Measurements from ENCODE around the gene LRFN4. TPM values are rescaled to one million over a fixed set of nuclear protein-coding genes. Genes with fewer than 3 reads are reported as not detected.

Gene LRFN4
- total RNA-seq, 1 experiment from 2014 or later = 67.5 TPM

GRCh38 chr11:66867425-66868040 is 10.7 kb downstream of the LRFN4 start:
- in situ Hi-C loops (cut with HindIII; ENCODE audit: low sequenced_read_pairs) = no loop called here
- DNase-seq (ENCODE audit: low spot score) = peak; percentile 43

- in situ Hi-C loops (cut with HindIII; ENCODE audit: low sequenced_read_pairs) = no loop called here
- DNase-seq (ENCODE audit: low spot score) = no peak
These were observed 11.3 kb downstream of the LRFN4 start for GRCh38 chr11:66868082-66868725.

DNA sequence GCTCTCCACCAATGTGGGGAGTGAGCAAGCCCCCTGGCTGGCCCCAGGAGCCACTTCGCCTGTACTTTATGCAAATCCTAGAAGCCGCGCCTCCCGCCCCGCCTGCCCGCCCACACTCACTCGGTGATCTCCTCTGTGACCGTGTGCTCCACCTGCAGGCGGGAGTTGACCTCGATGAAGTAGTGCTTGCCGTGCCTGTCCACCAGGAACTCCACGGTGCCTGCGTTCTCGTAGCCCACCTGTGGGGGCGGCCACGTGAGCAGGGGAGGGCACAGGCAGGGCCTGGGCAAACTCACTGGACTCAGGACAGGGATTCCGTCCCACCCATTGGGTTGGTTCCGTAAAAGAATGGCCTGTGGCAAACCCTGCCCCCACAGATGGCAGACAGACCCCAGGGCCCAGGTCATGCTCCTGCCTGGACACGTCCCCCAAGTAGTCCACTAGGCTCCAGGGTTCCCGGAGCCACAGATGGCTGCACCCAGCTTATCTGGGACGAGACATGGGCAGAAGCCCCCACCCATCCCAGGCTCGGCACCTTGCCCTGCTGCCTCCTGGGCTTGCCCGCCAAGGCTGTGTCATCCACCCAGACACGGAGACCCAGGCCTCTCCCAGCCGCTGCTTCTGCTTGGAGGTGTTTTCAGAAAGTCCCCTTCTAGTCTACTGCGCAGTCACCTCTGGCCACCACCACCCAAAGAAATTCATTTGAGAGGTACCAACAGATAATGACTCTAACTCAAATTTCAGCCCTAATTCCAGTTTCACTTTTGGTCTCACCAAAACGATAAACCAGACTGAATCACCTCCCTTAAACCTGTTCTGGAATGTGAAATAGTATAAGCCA is 12.1 kb downstream of the LRFN4 start:
- DNase-seq (ENCODE audit: low spot score) = no peak
- in situ Hi-C loops (cut with HindIII; ENCODE audit: low sequenced_read_pairs) = no loop called here

- in situ Hi-C loops (cut with HindIII; ENCODE audit: low sequenced_read_pairs) = no loop called here
These were observed 12.7 kb downstream of the LRFN4 start for GRCh38 chr11:66869567-66869870.

DNA sequence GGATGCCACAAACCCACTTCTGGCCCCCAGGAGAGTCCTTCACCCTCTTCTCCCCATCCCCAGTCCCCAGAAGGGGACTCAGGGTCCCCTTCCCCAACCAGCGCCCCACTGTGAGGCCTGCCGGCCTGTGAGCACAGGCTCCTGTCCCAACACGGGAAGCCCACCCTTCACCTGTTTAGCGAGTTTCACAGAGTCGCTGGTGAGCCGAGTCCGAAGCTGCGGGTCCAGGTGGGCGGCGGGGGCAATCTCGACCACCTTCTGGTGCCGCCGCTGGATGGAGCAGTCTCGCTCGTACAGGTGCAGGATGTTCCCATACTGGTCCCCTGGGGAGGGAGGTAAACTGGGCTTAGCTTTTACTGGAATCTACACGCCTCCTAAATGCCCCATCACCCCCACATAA is 13.3 kb downstream of the LRFN4 start:
- no peak for DNase-seq (ENCODE audit: low spot score)
- in situ Hi-C loops (cut with HindIII; ENCODE audit: low sequenced_read_pairs) = no loop called here

More at GRCh38 chr11:66869567-66869870, 12.7 kb downstream of the LRFN4 start:
- no peak for DNase-seq (ENCODE audit: low spot score)

DNA sequence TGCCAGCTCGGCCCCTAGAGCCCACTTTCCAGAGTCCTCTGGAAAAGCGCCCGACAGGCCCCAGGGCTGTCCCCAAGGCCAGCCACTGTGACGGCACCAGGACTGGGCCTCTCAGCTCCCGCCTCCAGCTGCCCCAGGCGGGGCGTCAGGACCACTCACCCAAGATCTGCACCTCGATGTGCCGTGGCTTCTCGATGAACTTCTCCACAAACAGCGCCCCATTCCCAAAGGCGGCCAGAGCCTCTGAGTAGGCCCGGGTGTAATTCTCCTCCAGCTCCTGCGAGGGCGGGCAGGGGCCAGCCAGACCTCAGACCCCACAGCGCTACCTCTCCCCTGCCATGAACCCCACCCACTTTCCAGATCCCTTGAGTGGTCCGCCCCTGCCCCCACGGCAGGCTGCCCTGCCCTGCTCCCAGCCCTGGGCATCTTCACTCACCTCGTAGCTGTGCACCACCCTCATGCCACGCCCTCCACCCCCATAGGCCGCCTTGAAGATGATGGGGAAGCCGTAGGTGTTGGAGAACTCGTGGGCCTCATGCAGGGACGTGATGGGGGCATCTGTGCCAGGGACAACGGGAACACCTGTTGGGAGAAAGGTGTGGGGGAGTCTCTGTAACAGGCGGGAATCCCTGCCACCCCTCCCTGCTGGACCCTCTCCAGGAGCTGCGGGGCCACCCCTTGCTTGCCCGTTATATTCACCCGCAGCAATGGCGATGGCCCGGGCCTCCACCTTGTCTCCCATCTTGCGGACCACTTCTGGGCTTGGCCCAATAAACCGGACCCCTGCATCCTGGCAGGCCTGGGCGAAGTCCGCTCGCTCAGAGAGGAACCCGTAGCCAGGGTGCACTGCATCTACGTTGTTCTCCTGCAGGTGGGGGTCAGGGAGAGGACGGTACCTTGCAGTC is 14.0 kb downstream of the LRFN4 start:
- no peak for DNase-seq (ENCODE audit: low spot score)
- in situ Hi-C loops (cut with HindIII; ENCODE audit: low sequenced_read_pairs) = no loop called here

DNA sequence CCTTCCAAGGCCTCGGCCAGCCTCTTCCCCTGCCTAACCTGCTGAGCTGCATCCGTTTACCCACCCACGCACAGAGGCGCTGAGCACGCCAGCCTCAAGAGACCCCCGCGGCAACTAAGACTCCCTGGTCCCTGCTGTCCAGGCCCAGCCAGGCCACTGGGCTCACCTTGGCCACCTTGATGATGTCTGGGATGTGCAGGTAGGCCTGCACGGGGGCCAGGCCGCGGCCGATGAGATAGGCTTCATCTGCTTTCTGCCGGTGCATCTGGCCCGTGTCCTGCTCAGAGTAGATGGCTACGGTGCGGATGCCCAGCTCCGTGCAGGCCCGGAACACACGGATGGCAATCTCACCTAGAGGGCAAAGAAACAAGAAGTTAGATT is 14.6 kb downstream of the LRFN4 start:
- DNase-seq (ENCODE audit: low spot score) = no peak
- in situ Hi-C loops (cut with HindIII; ENCODE audit: low sequenced_read_pairs) = no loop called here

- no peak for DNase-seq (ENCODE audit: low spot score)
- in situ Hi-C loops (cut with HindIII; ENCODE audit: low sequenced_read_pairs) = no loop called here
These were observed 17.4 kb downstream of the LRFN4 start for GRCh38 chr11:66874232-66874631.

GRCh38 chr11:66875378-66875777 is 18.5 kb downstream of the LRFN4 start:
- in situ Hi-C loops (cut with HindIII; ENCODE audit: low sequenced_read_pairs) = no loop called here
- DNase-seq (ENCODE audit: low spot score) = no peak

DNA sequence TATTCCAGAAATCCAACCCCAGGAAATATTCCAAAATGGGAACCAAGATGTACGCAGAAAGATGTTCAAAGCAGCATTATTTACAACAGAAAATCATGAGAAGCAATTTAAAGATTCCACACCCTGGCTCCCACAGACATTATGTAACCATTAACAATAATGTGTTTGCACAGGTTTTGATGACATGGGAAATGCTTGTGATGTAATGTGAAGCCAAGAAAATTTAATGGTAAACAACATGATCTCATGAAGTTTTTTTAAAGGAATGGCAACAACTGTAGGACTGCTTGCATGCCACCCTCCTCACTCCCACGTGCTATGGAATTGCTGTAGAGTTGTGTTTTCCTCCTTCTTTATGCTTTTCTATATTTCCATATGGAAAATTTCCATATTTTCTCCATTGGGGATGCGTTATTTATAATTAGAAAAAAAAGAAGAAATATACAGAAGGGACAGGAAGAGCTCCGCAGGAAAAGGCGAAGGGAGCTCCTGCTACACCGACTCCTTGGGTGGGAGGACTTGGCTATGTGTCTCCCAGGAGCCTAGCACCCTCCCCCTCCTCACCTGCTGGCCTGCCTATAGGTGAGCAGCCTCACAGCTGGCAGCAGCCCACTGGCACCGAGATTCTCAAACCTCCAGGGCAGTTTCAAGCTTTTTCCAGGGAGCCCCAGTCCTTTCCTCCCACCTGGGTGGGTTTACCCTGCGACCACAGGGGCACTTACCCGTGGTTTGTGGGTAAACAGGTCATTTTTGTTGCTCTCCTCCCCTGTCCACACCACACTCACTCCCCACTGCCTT is 20.9 kb downstream of the LRFN4 start:
- in situ Hi-C loops (cut with HindIII; ENCODE audit: low sequenced_read_pairs) = no loop called here
- DNase-seq (ENCODE audit: low spot score) = no peak

DNA sequence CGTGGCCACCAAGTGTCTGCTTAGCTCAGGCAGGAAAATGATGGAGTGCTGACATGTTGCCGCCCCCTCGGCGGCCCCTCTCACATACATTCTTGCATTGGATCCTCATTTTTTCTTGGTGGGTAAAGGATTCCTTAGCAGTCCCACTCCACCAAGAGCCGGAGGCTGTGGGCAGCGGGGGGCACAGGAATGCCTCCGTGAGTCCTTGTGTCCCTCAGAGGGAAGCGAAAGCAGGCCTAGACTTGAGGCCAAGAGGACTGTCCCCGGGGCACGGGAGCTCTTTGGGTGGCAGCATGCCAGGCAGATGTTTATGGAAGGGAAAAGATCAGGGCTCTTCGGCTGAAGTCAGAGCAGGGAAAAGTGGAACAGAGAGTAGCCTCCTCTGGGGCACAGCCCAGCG is 21.6 kb downstream of the LRFN4 start:
- DNase-seq (ENCODE audit: low spot score) = no peak
- in situ Hi-C loops (cut with HindIII; ENCODE audit: low sequenced_read_pairs) = no loop called here

- DNase-seq (ENCODE audit: low spot score) = no peak
- in situ Hi-C loops (cut with HindIII; ENCODE audit: low sequenced_read_pairs) = no loop called here
These were observed 22.1 kb downstream of the LRFN4 start for GRCh38 chr11:66879000-66879399.

GRCh38 chr11:66879583-66879982 is 22.7 kb downstream of the LRFN4 start:
- peak; percentile 67 for DNase-seq (ENCODE audit: low spot score)
- in situ Hi-C loops (cut with HindIII; ENCODE audit: low sequenced_read_pairs) = no loop called here

DNA sequence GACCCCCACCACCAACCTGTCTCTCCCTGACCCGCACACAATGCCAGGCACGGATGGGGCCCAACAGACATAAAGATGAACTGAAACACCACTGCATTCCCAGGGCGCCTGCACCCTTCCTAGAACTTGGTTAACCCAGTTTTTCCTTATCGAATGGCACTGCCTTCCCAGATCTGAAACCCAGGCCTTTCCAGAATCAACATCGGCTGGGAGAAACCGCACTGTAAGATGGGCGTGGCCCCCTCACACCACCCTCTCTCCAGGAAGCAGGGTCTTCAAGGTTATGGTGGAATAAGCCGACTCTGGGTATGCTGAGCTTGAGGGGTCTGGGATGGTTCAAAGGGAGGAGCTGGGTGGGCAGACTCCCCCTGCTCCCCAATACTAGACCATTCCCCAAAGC is 23.1 kb downstream of the LRFN4 start:
- in situ Hi-C loops (cut with HindIII; ENCODE audit: low sequenced_read_pairs) = no loop called here
- no peak for DNase-seq (ENCODE audit: low spot score)

DNA sequence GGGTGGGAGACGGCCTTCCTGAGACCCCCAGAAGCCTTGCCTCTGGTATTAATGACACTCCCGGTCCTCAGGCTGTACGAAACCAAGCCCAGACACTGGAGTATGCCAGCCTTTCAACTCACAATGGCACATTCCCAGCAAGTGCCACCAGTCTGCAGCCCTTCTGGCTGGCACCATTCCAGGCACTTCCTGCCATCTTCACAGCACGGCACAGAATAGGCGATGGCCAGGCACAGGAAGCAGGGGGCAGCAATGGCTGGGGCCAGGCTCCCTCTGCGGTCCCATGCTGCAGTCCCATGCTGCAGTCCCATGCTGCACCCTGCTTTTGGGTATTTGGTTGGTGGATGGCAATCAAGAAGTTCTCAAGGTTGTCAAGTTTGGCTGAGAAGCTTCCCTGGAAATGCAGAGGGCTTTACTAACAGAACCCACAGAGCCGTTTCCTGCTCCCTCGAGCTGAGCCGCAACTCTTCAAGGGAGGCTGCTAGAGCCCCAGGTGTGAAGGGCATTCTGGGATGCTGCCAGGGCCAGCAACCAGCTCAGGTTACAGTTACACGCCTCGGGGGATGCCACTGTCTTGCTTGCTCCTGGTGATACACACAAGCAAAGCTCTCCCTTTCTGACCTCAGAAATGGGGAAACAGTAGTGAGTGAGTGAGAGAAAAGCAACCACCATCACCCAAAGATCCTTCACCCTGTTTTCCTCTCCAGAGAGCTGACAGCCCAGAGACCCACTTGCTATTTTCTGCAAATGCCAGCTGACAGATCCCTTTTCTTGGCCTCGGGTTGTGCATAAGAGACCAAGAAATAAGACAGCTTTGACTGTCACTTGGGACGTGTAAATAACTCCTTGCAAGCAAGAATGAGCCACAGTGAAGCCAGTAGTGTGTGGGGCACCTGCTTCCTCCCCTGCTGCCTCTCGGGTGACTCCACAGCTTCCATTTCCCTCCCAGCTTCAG is 23.9 kb downstream of the LRFN4 start:
- peak; percentile 85 for DNase-seq (ENCODE audit: low spot score)
- in situ Hi-C loops (cut with HindIII; ENCODE audit: low sequenced_read_pairs) = no loop called here

- in situ Hi-C loops (cut with HindIII; ENCODE audit: low sequenced_read_pairs) = no loop called here
- no peak for DNase-seq (ENCODE audit: low spot score)
These were observed 24.6 kb downstream of the LRFN4 start for GRCh38 chr11:66881451-66881835.

DNA sequence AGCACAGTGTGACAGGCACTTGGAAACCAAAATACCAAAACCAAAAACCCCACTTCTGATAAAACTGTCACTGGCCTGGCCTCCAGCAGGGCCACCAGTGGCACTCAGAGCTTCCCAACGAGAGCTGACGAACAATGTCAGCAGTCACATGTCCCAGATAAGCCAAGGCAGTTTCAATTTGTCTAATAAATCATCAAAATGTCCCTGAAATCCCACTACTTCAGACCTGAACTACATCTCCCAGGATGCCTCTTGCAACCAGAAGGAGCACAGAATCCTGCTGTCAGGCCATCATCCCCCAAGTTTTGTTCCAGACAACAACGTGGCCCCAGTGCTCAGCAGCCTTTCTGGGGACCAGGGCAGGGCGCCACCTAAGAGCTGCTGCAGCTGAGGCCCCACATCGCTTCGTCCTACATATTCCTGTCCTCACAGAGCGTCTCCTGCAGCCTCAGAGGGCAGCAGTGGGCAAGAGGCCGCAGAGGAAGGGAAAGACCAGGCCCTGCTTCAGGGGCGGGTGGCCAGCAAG is 25.1 kb downstream of the LRFN4 start:
- DNase-seq (ENCODE audit: low spot score) = peak; percentile 65

More for the DNA sequence above, 25.1 kb downstream of the LRFN4 start:
- in situ Hi-C loops (cut with HindIII; ENCODE audit: low sequenced_read_pairs) = no loop called here

All from G401 (cell line).